GM19372 (cell line): ENCODE data around the gene WNT3.

Experiments used
- ATAC-seq: cut with Tn5 transposase; IDR thresholded peaks from one replicate; pipeline ENCODE4 v1.9.1; 2021; ENCODE audit warnings: mild to moderate bottlenecking, low read depth, moderate library complexity; ENCODE audit not compliant: unreplicated experiment

WNT3 gene

DNA sequence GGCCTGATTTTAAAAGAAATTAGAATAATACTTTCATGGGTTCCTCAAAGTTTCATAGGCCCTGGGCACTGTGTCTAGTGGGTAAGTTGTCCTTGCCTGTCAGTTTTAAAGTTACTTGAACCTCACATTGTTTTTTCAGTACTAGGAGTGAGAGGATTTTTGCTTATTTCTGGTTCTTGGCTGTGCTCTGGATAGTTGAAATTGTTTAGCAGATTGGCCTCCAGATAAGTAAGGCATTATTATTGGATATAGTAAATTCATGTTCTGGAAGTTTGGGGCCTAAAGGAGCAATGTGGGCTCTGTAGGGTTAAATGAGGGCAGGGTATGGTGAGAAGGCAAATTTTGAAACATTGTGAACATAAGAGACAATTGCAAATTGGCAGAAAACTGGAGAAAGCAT, 78.5 kb downstream of the WNT3 start:
- no peak for ATAC-seq

DNA sequence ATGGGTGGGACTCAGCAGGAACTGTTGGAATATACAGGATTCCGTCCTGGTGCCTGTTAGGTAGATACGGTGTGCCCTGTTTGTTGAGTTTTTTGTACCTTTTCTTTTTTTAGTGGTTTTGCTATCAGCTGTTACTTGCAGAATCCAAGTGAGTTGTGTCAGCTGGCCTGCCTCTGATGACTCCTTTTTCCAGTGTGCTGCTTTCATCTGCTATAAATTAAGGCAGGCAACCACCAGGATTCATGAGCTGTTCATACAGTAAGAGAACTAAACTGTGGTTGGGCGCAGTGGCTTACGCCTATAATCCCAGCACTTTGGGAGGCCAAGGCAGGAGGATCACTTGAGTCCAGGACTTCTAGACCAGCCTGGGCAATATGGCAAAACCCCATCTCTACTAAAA, 79.9 kb downstream of the WNT3 start:
- ATAC-seq: no peak

DNA sequence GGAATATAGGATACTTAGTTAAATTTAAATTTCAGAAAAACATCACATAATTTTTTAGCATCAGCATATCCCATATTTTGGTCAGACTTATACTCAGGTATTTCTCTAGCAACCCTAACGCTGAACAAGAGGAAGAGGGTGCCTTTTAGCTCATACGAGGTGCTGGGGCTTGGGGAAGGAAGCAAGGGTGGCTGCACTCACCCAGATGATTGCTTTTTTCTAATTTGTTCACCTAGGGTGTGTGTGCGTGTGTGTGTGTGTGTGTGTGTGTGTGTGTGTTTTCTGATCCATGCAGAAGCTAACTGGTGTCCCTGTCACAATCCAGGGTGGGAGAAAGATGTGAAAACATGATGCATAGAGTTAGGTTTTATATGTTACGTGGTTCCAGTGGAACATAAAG, 81.2 kb downstream of the WNT3 start:
- ATAC-seq: no peak

DNA sequence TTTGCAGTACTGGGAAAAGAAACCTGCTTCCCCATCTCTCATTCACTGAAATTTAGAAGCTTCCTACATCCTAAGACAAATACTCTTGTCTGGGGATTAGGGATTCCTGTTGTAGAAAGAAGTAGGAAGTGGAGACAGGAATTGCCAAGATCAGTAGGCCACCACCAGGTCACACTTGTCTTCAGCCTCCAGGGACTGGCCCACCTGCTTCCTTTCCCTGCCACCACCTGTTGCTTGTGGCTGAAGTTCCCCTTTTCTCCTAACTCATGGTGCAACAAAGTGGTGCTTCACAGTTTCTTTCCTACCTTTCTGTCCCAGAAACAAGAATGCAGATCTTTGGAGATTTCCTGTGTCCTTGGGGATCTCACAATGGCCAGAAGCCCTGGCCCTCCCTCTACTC, 82.4 kb downstream of the WNT3 start:
- ATAC-seq: no peak

DNA sequence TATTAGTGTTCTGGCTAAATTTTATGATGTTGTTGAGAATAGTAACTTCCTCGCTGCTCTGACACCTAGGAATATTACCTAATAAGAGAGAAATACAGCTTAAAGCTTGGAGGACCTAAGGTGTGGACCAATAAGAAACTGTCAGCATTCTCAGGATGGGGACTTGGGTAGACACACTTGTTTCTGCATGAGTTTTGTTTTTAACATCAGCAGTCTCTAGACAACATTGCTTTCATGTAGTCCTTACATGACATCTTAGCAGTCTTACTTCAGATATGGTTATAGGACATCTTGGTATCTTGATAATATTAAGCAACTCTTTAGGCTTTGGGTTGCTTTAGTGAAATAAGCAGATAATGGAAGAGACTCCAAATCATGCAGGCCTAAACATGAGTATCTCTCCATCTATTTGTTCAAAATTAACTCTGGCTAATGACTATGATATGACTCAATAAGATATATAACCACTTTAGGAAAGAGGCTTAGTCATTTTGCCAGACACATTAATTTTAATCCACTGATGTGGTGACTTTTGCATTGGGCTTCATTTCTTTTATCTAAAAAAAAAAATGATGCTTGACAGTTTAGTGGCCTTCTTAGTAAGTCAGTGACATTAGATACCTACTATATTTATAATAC, 84.5 kb downstream of the WNT3 start:
- ATAC-seq: no peak

DNA sequence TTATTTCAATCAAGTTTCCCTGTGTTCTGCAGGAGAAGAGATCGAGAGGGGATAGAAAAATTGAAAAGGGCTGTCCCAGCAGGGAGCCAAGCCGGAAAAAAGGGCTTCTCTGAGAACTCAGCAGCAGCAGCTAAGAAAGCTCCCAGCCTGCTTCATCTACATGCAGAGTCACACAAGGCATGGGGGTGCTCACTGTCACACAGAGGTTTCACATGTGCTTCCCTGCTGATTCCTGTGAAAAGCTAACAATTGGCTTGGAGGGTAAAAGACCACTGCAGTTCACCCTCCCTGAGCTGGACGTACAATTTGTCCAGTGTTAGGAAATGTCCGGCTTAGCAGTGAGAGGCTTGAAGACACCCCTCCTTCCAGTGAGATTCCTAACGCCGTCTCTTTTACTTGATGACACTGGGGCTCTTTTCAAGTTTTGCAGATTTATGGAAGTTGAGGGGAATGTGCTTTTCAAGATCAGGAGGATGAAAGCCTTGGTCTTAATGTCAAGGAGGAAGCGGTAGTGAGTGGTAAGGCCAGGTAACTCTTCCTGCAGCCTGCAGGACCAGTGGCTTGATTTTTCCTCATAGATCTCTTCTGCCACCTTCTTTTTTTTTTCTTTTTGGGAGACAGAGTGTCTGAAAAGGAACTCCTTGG, 85.6 kb downstream of the WNT3 start:
- no peak for ATAC-seq

DNA sequence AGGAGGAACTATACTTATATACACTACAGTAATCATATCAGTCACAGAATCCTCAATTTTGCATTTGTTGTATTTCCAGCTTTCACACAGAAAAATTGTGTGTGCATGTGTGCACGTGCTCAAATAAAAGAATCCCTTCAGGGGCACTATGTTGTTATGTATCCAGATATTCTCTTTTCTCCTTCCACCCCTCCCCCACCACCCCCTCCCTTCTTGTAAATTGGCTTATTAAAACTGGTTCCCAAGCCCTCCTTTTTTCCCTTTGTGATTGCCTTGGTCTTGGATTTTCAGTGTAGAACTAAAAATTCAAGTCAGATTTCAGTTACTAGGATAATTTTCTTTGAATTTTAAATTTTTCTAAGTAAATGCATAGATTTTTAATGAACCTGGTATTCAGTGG, 86.3 kb downstream of the WNT3 start:
- ATAC-seq: no peak

DNA sequence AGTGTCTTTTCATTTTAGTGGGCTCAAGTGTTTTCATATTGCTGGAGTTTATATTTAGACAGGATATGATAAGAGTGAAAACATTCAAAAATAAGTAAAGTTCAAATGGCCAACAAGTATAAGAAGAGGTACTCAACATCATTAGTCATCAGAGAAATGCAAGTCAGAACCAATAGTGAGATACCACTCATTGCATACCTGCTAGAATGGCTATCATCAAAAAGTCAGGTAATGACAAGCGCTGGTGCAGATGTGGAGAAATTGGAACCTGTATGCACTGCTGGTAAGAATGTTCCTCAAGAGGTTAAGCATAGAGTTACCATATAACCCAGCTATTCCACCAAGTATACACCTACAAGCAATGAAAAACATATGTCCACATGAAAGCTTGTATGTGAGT, 87.8 kb downstream of the WNT3 start:
- no peak for ATAC-seq

DNA sequence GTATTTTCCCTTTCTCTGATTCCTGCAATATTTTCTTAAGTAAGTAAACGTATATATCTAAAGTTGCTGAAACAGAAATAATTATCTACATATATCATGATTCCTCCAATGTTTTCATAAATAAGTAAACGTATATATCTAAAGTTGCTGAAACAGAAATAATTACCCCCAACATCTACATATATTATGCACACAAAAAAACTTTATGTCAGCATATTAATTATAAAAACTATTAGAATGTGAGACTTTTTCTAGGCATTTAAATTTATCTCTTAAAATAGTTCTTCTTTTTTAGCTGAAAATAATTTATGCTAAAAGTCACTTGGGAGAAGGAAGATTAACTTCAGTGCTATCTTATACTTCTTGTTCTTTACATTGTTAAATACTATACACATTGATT, 88.5 kb downstream of the WNT3 start:
- no peak for ATAC-seq

DNA sequence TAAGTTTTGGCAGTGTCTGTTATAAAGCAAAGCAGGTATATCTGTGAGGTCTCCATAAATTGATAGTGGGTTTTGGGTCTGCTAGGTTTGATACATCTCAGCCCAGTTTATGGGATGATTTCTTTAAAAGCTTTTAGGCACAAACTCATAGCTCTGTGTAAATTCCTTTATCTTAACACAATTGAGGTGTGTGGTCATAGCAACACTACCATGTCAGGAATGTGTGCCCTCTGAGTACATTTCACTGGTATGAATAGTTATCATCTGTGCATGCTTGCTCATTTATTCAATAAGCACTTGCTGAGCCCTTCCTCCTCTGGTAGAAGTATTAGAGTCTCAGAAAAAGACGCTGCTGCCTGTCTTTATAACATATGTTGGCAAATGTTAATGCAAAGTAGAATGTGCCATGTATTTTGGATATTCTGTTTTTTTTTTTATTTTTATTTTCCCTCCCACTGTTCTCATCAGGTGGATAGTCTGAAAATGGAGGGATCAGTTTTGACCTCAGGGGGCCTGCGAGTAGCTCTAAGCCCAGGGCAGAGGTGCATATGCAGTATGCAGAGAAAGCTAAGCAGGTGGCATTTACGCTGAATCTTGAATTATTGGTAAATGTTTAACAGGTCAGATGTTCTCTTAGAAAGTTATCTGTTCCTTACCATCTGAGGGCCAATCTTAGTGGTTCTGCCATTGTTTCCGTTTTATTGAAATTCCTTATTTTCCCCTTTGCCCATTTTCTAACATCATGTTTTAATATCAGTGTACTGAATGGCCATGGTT, 90.7 kb downstream of the WNT3 start:
- ATAC-seq: no peak

DNA sequence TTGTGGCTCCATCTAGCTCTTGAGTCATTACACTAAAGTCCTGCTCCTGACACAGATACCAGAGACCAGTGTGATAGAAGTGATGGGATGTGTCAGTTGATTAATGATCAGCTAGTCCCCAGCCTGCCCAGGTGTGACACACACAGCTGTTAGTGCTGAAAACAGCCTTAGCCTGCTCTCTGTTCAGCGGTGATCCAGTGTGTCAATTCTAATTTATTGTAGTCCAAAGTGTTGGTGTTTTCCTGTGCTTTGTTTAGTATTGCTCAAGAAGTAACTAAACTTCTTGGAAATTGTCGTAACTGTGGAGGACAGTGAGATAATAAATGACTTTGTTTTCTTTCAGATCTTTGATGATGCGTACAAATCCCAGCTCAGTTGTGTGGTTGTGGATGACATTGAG, 92.3 kb downstream of the WNT3 start:
- no peak for ATAC-seq

DNA sequence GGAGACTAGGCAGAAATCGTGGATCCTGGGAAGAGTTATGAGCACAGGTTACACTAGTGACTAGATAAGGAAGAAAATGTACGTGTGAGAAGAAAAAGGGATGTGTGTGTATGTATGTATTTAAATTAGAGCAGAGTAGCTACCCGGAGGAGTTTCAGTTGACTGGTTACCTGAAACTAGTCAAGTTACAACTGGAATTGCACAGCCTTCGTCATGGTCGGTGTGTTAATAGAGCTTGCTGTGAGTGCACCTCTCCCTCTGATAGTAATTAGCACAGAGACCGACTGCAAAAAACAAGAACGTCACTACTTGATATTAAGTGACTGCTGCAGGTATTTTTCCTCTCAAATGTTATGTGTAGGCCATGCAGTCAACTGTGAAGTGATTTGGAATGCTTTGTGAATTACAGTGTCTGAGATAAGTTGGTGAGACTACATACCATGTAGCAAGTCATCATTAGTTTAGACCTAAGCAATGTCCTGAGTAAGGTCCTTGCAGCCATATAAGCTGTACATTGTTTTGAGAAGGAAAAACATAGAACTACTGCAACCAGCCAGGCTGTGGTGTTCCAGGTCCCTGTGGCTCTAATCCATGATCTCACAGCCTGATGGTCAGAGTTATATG, 95.7 kb downstream of the WNT3 start:
- no peak for ATAC-seq

DNA sequence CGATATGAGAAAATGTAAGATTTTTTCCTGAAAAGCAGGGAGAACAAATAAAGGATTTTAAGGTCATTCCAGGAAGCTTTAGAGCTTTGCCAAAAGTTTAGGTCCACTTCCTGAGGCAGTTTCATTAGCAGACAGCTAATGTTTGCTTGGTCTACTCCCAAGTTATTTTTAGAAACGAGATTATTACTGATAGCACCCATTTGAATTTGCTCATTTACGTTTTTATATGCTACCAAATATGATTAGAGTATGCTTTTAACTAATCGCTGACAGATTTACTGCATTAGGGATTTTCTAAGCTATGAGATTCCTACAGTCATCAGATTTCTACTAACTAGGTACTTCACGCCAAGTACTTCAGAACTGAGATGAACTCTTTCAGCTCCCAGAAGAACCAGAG, 98.1 kb downstream of the WNT3 start:
- no peak for ATAC-seq

DNA sequence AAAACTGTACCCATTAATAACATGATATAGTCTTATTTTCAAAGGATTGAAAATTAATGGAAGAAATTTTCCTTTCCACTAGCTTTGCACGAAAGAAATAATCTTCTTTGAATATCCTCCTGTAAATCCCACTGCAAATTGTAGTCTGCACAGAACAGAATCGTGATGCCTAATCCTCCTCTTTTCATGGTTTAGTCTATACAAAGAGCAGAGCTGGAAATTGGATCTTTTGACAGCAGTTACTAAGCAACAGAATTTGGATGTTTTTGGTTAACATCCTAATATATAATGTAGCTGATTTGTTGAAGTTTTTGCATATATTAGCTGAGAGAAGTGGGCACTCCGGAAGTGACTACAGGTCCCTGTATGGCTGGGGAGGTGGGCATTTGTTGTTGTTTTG, 98.6 kb downstream of the WNT3 start:
- ATAC-seq: no peak

DNA sequence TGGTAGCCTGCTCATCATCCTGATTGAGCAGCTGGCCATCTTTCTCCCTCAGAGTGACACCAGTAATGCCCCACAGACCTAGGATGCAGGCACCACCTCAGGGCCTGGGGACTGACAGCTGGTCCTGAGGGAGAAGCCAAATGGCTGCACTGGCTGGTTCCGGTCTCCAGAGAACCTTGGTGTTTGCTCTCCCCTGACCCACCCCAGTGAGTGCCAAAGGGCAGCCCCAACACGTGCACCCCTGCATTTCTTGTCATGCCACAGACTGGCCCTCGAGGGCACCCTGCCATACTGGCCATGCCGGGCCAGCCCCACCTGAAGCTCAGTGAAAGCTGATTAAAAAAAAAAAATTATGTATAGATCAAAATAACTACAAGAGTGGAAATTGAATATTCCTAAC, 100.5 kb downstream of the WNT3 start:
- ATAC-seq: no peak
